Hepatocyte (in vitro differentiated cells): ENCODE results near the gene FBXO48.
A peak's percentile ranks its signal among the peaks of the same experiment; 100 is the strongest.

Source experiments
- CTCF ChIP-seq: fragments of 200-600 bp; sonication (generic); IDR thresholded peaks from 2 replicates; pipeline ENCODE4 v1.5.1; 2016; ENCODE audit warnings: antibody characterized with exemption, mild to moderate bottlenecking; ENCODE audit not compliant: poor library complexity
- EZH2 ChIP-seq: fragments of 200-600 bp; sonication (generic); IDR thresholded peaks from 2 replicates; pipeline ENCODE4 v1.6.1; 2016; ENCODE audit warnings: antibody characterized with exemption, mild to moderate bottlenecking, borderline replicate concordance

- TF ChIP-seq CTCF = peak; percentile 92
- TF ChIP-seq EZH2 = no peak
Measured at GRCh38 chr2:68441179-68441993, 25.7 kb downstream of the FBXO48 start.
